GM23338 (cell line): Measurements from ENCODE around the gene CEACAM16. TPM values are rescaled to one million over a fixed set of nuclear protein-coding genes. Genes with fewer than 3 reads are reported as not detected.

Source experiments
- ATAC-seq: fragments of 200-7000 bp; cut with Tn5 transposase; 3 replicates; pipeline ENCODE4 v1.9.1; 2020
- DNase-seq: peaks from one replicate; pipeline ENCODE4 v3.0.0-alpha.2; 2015; ENCODE audit warnings: low spot score
- H2AFZ ChIP-seq: fragments of 200-600 bp; sonication (generic); 2 replicates; pipeline ENCODE4 v1.8.0; 2016; ENCODE audit warnings: antibody characterized with exemption, mild to moderate bottlenecking, moderate library complexity
- H3F3A ChIP-seq: fragments of 200-600 bp; sonication (generic); replicated peaks from 2 replicates; pipeline ENCODE4 v1.8.0; 2017; ENCODE audit warnings: antibody characterized with exemption, mixed run types, low read depth
- H3K27ac ChIP-seq: fragments of 200-600 bp; sonication (generic); 2 replicates; pipeline ENCODE4 v1.6.1; 2016; ENCODE audit warnings: low read depth
- H3K27me3 ChIP-seq: fragments of 200-600 bp; sonication (generic); 2 replicates; pipeline ENCODE4 v1.8.0; 2016; ENCODE audit warnings: mild to moderate bottlenecking, mixed run types, moderate library complexity; ENCODE audit not compliant: insufficient read depth
- H3K36me3 ChIP-seq: fragments of 200-600 bp; sonication (generic); 2 replicates; pipeline ENCODE4 v1.8.0; 2016; ENCODE audit warnings: mild to moderate bottlenecking; ENCODE audit not compliant: insufficient read depth
- H3K4me1 ChIP-seq: fragments of 200-600 bp; sonication (generic); 2 replicates; pipeline ENCODE4 v1.8.0; 2016; ENCODE audit warnings: mild to moderate bottlenecking, moderate library complexity; ENCODE audit not compliant: insufficient read depth
- H3K4me2 ChIP-seq: fragments of 200-600 bp; sonication (generic); 2 replicates; pipeline ENCODE4 v1.7.1; 2017; ENCODE audit warnings: mixed run types
- H3K4me3 ChIP-seq: fragments of 200-600 bp; sonication (generic); 2 replicates; pipeline ENCODE4 v1.6.1; 2016; ENCODE audit warnings: mixed run types
- H3K79me2 ChIP-seq: fragments of 200-600 bp; sonication (generic); replicated peaks from 2 replicates; pipeline ENCODE4 v1.8.0; 2017; ENCODE audit warnings: mild to moderate bottlenecking; ENCODE audit not compliant: insufficient read depth
- H3K9me2 ChIP-seq: fragments of 200-600 bp; sonication (generic); 2 replicates; pipeline ENCODE4 v1.8.0; 2017; ENCODE audit not compliant: insufficient read depth
- H4K20me1 ChIP-seq: fragments of 200-600 bp; sonication (generic); replicated peaks from 2 replicates; pipeline ENCODE4 v1.8.0; 2017; ENCODE audit warnings: mild to moderate bottlenecking; ENCODE audit not compliant: insufficient read depth
- H3K27ac Mint-ChIP-seq: 2 replicates; pipeline ENCODE4 v1.8.0; 2020; ENCODE audit warnings: inconsistent platforms, mild to moderate bottlenecking, moderate library complexity, mixed read lengths
- H3K27me3 Mint-ChIP-seq: 3 replicates; pipeline ENCODE4 v1.8.0; 2022; ENCODE audit warnings: low read depth, mild to moderate bottlenecking, moderate library complexity, mixed read lengths, inconsistent platforms; ENCODE audit not compliant: insufficient read depth, poor library complexity
- H3K36me3 Mint-ChIP-seq: 3 replicates; pipeline ENCODE4 v1.8.0; 2021; ENCODE audit warnings: low read depth, mild to moderate bottlenecking, inconsistent platforms, moderate library complexity, mixed read lengths
- H3K4me1 Mint-ChIP-seq: 3 replicates; pipeline ENCODE4 v1.8.0; 2020; ENCODE audit warnings: mild to moderate bottlenecking, inconsistent platforms, mixed read lengths
- H3K4me3 Mint-ChIP-seq: 3 replicates; pipeline ENCODE4 v1.8.0; 2021; ENCODE audit warnings: moderate library complexity, mild to moderate bottlenecking, inconsistent platforms, mixed read lengths
- H3K9me3 Mint-ChIP-seq: 3 replicates; pipeline ENCODE4 v1.8.0; 2020; ENCODE audit warnings: moderate library complexity, mild to moderate bottlenecking, inconsistent platforms, mixed read lengths
- CREB1 ChIP-seq: fragments of 250-450 bp; sonication (Bioruptor Pico); IDR thresholded peaks from 2 replicates; pipeline ENCODE4 v1.5.0; 2020; ENCODE audit warnings: low read depth, mild to moderate bottlenecking, moderate library complexity
- EZH2 ChIP-seq: fragments of 200-600 bp; sonication (generic); IDR thresholded peaks from one replicate; pipeline ENCODE4 v1.8.0; 2017; ENCODE audit warnings: antibody characterized with exemption, mild to moderate bottlenecking, low read depth; ENCODE audit not compliant: unreplicated experiment
- EZH2phosphoT487 ChIP-seq: fragments of 200-600 bp; sonication (generic); IDR thresholded peaks from one replicate; pipeline ENCODE4 v1.8.1; 2018; ENCODE audit warnings: antibody characterized with exemption; ENCODE audit not compliant: unreplicated experiment
- JUNB ChIP-seq: IDR thresholded peaks from one replicate; pipeline ENCODE4 v1.6.1; 2016; ENCODE audit warnings: antibody characterized with exemption; ENCODE audit not compliant: unreplicated experiment
- NANOG ChIP-seq: IDR thresholded peaks from 2 replicates; pipeline ENCODE4 v1.6.1; 2016; ENCODE audit warnings: antibody characterized with exemption, borderline replicate concordance
- POLR2AphosphoS5 ChIP-seq: IDR thresholded peaks from 2 replicates; pipeline ENCODE4 v1.6.1; 2016; ENCODE audit warnings: antibody characterized with exemption, low read depth
- STAT1 ChIP-seq: IDR thresholded peaks from one replicate; pipeline ENCODE4 v1.6.1; 2016; ENCODE audit warnings: antibody characterized with exemption; ENCODE audit not compliant: unreplicated experiment
- ZNF114 ChIP-seq: fragments of 250-450 bp; sonication (Bioruptor Pico); IDR thresholded peaks from 2 replicates; pipeline ENCODE4 v1.5.0; 2020; ENCODE audit warnings: mild to moderate bottlenecking, moderate library complexity
- ZNF331 ChIP-seq: fragments of 250-450 bp; sonication (Bioruptor Pico); IDR thresholded peaks from 2 replicates; pipeline ENCODE4 v1.5.0; 2020; ENCODE audit warnings: low read depth, mild to moderate bottlenecking, moderate library complexity
- polyA plus RNA-seq: library from polyadenylated mRNA; unstranded; fragments of >200 nt; fragmentation: Nextera tagmentation; extraction: Ambion mirVana; gene quantifications from 2 replicates; pipeline ENCODE4 v1.2.1, GENCODE V29; 2016
- total RNA-seq: library from RNA; depleted of rRNA; stranded (reverse); fragments of >200 nt; shearing (Covaris generic); gene quantifications from 2 replicates; pipeline ENCODE4 v1.2.3, GENCODE V29; 2014
- TF ChIP-seq, protein P1 (sequence below), 2 experiments: fragments of 200-600 bp in 1 of 2; sonication (generic) in 1 of 2; conservative IDR thresholded peaks; 2 replicates each; pipeline versions ENCODE4 v1.5.1 to v1.6.1; 2016 to 2017; ENCODE audit warnings: antibody characterized with exemption in 2 of 2, low read depth in 2 of 2, mild to moderate bottlenecking in 2 of 2, moderate library complexity in 1 of 2
- TF ChIP-seq, protein P2 (sequence below): fragments of 250-450 bp; sonication (Bioruptor Pico); IDR thresholded peaks from 2 replicates; pipeline ENCODE4 v1.5.0; 2020; ENCODE audit warnings: mild to moderate bottlenecking, moderate library complexity
- TF ChIP-seq, protein P3 (sequence below): IDR thresholded peaks from 2 replicates; pipeline ENCODE4 v1.6.1; 2016; ENCODE audit warnings: antibody characterized with exemption
- TF ChIP-seq, protein P4 (sequence below): IDR thresholded peaks from one replicate; pipeline ENCODE4 v1.6.1; 2018; ENCODE audit warnings: antibody characterized with exemption; ENCODE audit not compliant: unreplicated experiment

The CEACAM16 gene
- total and polyA plus RNA-seq, 2 experiments from 2014 or later: not detected

DNA sequence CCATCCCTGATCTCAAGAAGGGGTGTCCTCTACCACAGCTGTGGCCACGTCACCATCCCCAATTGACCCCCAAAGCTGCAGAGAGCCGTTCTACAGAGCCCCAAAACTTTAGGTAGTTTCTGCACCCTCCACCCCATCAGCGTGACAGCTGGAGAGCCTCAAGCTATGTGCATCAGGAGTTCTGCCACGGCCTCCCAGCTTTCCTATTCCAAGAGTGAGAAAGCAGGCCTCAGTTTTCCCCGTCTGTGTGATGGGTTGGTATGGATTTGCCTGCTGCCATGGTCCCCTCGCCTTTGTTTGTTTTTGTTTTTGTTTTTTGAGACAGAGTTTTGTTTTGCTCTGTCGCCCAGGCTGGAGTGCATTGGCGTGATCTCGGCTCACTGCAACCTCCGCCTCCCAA, 51.0 kb downstream of the CEACAM16 start:
- Mint-ChIP-seq H3K4me1 (peaks cover 18% of the 10 kb centered on the region), H3K27me3 (peaks cover 77% of the 10 kb centered on the region), H3K4me3 (no peak overlapping the region), H3K27ac (no peak overlapping the region), H3K36me3 (peaks cover 4% of the 10 kb centered on the region; the same call in 1 of the 3 replicates), H3K9me3 (no peaks in the 10 kb centered on the region; the same call in 1 of the 3 replicates)
- DNase-seq (no peak), ATAC-seq (no peak)
- H3K27me3 ChIP-seq: peaks cover 95% of the 10 kb centered on the region
- H3K4me3 ChIP-seq: no peak overlapping the region
- H4K20me1 ChIP-seq: no peaks in the 10 kb centered on the region
- no peak overlapping the region for H3K27ac ChIP-seq
- no peaks in the 10 kb centered on the region for H3K79me2 ChIP-seq
- H3K36me3 ChIP-seq: no peaks in the 10 kb centered on the region
- no peak overlapping the region for H3K4me2 ChIP-seq
- H2AFZ ChIP-seq: no peak overlapping the region
- TF ChIP-seq EZH2phosphoT487 (no peak), STAT1 (no peak), CREB1 (CRISPR knock-in tag) (no peak), ZNF114 (CRISPR knock-in tag) (no peak), EZH2 (no peak), ZNF331 (CRISPR knock-in tag) (no peak), POLR2AphosphoS5 (no peak), NANOG (no peak), JUNB (no peak)
- TF ChIP-seq, protein P1, sequence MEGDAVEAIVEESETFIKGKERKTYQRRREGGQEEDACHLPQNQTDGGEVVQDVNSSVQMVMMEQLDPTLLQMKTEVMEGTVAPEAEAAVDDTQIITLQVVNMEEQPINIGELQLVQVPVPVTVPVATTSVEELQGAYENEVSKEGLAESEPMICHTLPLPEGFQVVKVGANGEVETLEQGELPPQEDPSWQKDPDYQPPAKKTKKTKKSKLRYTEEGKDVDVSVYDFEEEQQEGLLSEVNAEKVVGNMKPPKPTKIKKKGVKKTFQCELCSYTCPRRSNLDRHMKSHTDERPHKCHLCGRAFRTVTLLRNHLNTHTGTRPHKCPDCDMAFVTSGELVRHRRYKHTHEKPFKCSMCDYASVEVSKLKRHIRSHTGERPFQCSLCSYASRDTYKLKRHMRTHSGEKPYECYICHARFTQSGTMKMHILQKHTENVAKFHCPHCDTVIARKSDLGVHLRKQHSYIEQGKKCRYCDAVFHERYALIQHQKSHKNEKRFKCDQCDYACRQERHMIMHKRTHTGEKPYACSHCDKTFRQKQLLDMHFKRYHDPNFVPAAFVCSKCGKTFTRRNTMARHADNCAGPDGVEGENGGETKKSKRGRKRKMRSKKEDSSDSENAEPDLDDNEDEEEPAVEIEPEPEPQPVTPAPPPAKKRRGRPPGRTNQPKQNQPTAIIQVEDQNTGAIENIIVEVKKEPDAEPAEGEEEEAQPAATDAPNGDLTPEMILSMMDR (conservative IDR thresholded peaks at IDR 0.05; ENCODE audit: low read depth in 2 of 2): no peak
- TF ChIP-seq, protein P2, sequence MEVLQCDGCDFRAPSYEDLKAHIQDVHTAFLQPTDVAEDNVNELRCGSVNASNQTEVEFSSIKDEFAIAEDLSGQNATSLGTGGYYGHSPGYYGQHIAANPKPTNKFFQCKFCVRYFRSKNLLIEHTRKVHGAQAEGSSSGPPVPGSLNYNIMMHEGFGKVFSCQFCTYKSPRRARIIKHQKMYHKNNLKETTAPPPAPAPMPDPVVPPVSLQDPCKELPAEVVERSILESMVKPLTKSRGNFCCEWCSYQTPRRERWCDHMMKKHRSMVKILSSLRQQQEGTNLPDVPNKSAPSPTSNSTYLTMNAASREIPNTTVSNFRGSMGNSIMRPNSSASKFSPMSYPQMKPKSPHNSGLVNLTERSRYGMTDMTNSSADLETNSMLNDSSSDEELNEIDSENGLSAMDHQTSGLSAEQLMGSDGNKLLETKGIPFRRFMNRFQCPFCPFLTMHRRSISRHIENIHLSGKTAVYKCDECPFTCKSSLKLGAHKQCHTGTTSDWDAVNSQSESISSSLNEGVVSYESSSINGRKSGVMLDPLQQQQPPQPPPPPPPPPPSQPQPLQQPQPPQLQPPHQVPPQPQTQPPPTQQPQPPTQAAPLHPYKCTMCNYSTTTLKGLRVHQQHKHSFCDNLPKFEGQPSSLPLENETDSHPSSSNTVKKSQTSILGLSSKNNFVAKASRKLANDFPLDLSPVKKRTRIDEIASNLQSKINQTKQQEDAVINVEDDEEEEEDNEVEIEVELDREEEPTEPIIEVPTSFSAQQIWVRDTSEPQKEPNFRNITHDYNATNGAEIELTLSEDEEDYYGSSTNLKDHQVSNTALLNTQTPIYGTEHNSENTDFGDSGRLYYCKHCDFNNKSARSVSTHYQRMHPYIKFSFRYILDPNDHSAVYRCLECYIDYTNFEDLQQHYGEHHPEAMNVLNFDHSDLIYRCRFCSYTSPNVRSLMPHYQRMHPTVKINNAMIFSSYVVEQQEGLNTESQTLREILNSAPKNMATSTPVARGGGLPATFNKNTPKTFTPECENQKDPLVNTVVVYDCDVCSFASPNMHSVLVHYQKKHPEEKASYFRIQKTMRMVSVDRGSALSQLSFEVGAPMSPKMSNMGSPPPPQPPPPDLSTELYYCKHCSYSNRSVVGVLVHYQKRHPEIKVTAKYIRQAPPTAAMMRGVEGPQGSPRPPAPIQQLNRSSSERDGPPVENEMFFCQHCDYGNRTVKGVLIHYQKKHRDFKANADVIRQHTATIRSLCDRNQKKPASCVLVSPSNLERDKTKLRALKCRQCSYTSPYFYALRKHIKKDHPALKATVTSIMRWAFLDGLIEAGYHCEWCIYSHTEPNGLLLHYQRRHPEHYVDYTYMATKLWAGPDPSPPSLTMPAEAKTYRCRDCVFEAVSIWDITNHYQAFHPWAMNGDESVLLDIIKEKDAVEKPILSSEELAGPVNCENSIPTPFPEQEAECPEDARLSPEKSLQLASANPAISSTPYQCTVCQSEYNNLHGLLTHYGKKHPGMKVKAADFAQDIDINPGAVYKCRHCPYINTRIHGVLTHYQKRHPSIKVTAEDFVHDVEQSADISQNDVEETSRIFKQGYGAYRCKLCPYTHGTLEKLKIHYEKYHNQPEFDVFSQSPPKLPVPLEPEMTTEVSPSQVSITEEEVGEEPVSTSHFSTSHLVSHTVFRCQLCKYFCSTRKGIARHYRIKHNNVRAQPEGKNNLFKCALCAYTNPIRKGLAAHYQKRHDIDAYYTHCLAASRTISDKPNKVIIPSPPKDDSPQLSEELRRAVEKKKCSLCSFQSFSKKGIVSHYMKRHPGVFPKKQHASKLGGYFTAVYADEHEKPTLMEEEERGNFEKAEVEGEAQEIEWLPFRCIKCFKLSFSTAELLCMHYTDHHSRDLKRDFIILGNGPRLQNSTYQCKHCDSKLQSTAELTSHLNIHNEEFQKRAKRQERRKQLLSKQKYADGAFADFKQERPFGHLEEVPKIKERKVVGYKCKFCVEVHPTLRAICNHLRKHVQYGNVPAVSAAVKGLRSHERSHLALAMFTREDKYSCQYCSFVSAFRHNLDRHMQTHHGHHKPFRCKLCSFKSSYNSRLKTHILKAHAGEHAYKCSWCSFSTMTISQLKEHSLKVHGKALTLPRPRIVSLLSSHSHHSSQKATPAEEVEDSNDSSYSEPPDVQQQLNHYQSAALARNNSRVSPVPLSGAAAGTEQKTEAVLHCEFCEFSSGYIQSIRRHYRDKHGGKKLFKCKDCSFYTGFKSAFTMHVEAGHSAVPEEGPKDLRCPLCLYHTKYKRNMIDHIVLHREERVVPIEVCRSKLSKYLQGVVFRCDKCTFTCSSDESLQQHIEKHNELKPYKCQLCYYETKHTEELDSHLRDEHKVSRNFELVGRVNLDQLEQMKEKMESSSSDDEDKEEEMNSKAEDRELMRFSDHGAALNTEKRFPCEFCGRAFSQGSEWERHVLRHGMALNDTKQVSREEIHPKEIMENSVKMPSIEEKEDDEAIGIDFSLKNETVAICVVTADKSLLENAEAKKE (CRISPR knock-in tag): no peak
- TF ChIP-seq, protein P3, sequence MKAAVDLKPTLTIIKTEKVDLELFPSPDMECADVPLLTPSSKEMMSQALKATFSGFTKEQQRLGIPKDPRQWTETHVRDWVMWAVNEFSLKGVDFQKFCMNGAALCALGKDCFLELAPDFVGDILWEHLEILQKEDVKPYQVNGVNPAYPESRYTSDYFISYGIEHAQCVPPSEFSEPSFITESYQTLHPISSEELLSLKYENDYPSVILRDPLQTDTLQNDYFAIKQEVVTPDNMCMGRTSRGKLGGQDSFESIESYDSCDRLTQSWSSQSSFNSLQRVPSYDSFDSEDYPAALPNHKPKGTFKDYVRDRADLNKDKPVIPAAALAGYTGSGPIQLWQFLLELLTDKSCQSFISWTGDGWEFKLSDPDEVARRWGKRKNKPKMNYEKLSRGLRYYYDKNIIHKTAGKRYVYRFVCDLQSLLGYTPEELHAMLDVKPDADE: no peak
- TF ChIP-seq, protein P4, sequence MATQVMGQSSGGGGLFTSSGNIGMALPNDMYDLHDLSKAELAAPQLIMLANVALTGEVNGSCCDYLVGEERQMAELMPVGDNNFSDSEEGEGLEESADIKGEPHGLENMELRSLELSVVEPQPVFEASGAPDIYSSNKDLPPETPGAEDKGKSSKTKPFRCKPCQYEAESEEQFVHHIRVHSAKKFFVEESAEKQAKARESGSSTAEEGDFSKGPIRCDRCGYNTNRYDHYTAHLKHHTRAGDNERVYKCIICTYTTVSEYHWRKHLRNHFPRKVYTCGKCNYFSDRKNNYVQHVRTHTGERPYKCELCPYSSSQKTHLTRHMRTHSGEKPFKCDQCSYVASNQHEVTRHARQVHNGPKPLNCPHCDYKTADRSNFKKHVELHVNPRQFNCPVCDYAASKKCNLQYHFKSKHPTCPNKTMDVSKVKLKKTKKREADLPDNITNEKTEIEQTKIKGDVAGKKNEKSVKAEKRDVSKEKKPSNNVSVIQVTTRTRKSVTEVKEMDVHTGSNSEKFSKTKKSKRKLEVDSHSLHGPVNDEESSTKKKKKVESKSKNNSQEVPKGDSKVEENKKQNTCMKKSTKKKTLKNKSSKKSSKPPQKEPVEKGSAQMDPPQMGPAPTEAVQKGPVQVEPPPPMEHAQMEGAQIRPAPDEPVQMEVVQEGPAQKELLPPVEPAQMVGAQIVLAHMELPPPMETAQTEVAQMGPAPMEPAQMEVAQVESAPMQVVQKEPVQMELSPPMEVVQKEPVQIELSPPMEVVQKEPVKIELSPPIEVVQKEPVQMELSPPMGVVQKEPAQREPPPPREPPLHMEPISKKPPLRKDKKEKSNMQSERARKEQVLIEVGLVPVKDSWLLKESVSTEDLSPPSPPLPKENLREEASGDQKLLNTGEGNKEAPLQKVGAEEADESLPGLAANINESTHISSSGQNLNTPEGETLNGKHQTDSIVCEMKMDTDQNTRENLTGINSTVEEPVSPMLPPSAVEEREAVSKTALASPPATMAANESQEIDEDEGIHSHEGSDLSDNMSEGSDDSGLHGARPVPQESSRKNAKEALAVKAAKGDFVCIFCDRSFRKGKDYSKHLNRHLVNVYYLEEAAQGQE: no peak
- peaks cover 15% of the 10 kb centered on the region for H3K4me1 ChIP-seq
- no peaks in the 10 kb centered on the region for H3K9me2 ChIP-seq
- H3F3A ChIP-seq: peaks cover 9% of the 10 kb centered on the region
